ENCODE data around the gene IRAK1BP1. TPM values are rescaled to one million over a fixed set of nuclear protein-coding genes. Genes with fewer than 3 reads are reported as not detected.
"Not testable (repeated sequence)": the region's sequence is repeated elsewhere in the genome, so short reads cannot be mapped to it uniquely, and the experiment has no call there.

The IRAK1BP1 gene
- total RNA-seq, result 1 to 10 TPM in 1 of 2 donors, under 1 TPM in 1; 0.68 to 2.3 TPM

- peak; percentile 96 to 98 for ATAC-seq
- DNase-seq (ENCODE audit: low spot score in 2 of 2), result peak; percentile 75 to 82
- Mint-ChIP-seq H3K36me3 (peaks cover 6 to 10% of the 10 kb centered on the region in 2 donors), H3K27ac (peak within 1 kb of the TSS; percentile 94 to 97), H3K9me3 (no peaks in the 10 kb centered on the region)
Measured at GRCh38 chr6:78867370-78868040, at the start of gene IRAK1BP1. Gene IRAK1BP1, plus strand, starts transcription at chr6:78867551. Its CDS starts 26 bp downstream, at chr6:78867577.

- Mint-ChIP-seq H3K9me3 (peaks cover 4 to 8% of the 10 kb centered on the region in 2 donors), H3K27ac (no peak overlapping the region), H3K36me3 (peaks cover 0 to 5% of the 10 kb centered on the region in 2 donors)
- ATAC-seq (no peak), DNase-seq (ENCODE audit: low spot score in 2 of 2) (no peak)
Measured at GRCh38 chr6:78824045-78824444, 43.3 kb upstream of the IRAK1BP1 start.

GRCh38 chr6:78829407-78829806, 37.9 kb upstream of the IRAK1BP1 start:
- no peak overlapping the region for H3K27ac Mint-ChIP-seq

GRCh38 chr6:78830805-78831204, 36.5 kb upstream of the IRAK1BP1 start:
- H3K27ac Mint-ChIP-seq, result no peak overlapping the region
- H3K36me3 Mint-ChIP-seq, result no peaks in the 10 kb centered on the region
- H3K9me3 Mint-ChIP-seq, result no peaks in the 10 kb centered on the region
- ATAC-seq (no peak), DNase-seq (ENCODE audit: low spot score in 2 of 2) (no peak)

More at GRCh38 chr6:78829407-78829806, 37.9 kb upstream of the IRAK1BP1 start:
- no peaks in the 10 kb centered on the region for H3K36me3 Mint-ChIP-seq
- DNase-seq (ENCODE audit: low spot score in 2 of 2), result no peak
- ATAC-seq, result no peak
- no peaks in the 10 kb centered on the region for H3K9me3 Mint-ChIP-seq

GRCh38 chr6:78831492-78831891, 35.9 kb upstream of the IRAK1BP1 start:
- Mint-ChIP-seq H3K27ac (no peak overlapping the region), H3K36me3 (no peaks in the 10 kb centered on the region), H3K9me3 (no peaks in the 10 kb centered on the region)
- no peak for ATAC-seq
- no peak for DNase-seq (ENCODE audit: low spot score in 2 of 2)

GRCh38 chr6:78832091-78832808, 35.1 kb upstream of the IRAK1BP1 start:
- ATAC-seq (no peak), DNase-seq (ENCODE audit: low spot score in 2 of 2) (no peak)
- Mint-ChIP-seq H3K9me3 (no peaks in the 10 kb centered on the region), H3K27ac (no peak overlapping the region), H3K36me3 (no peaks in the 10 kb centered on the region)

GRCh38 chr6:78835817-78836216, 31.5 kb upstream of the IRAK1BP1 start:
- no peaks in the 10 kb centered on the region for H3K36me3 Mint-ChIP-seq

GRCh38 chr6:78836598-78836997, 30.8 kb upstream of the IRAK1BP1 start:
- no peak for DNase-seq (ENCODE audit: low spot score in 2 of 2)
- Mint-ChIP-seq H3K36me3 (no peaks in the 10 kb centered on the region), H3K9me3 (no peaks in the 10 kb centered on the region), H3K27ac (no peak overlapping the region)
- ATAC-seq, result no peak

More at GRCh38 chr6:78835817-78836216, 31.5 kb upstream of the IRAK1BP1 start:
- no peak for DNase-seq (ENCODE audit: low spot score in 2 of 2)
- Mint-ChIP-seq H3K27ac (no peak overlapping the region), H3K9me3 (no peaks in the 10 kb centered on the region)
- ATAC-seq, result no peak

- no peak overlapping the region for H3K27ac Mint-ChIP-seq
- DNase-seq (ENCODE audit: low spot score in 2 of 2), result no peak
- H3K9me3 Mint-ChIP-seq, result no peaks in the 10 kb centered on the region
- no peak for ATAC-seq
- H3K36me3 Mint-ChIP-seq, result no peaks in the 10 kb centered on the region
Measured at GRCh38 chr6:78841111-78841510, 26.2 kb upstream of the IRAK1BP1 start.

- H3K36me3 Mint-ChIP-seq, result no peaks in the 10 kb centered on the region
- no peak for ATAC-seq
- DNase-seq (ENCODE audit: low spot score in 2 of 2), result no peak
- no peak overlapping the region for H3K27ac Mint-ChIP-seq
- no peaks in the 10 kb centered on the region for H3K9me3 Mint-ChIP-seq
Measured at GRCh38 chr6:78842953-78843352, 24.4 kb upstream of the IRAK1BP1 start.

- H3K27ac Mint-ChIP-seq, result no peak overlapping the region
- DNase-seq (ENCODE audit: low spot score in 2 of 2) (no peak), ATAC-seq (no peak)
- no peaks in the 10 kb centered on the region for H3K9me3 Mint-ChIP-seq
- H3K36me3 Mint-ChIP-seq, result no peaks in the 10 kb centered on the region
Measured at GRCh38 chr6:78844899-78845298, 22.5 kb upstream of the IRAK1BP1 start.

- Mint-ChIP-seq H3K27ac (no peak overlapping the region), H3K36me3 (no peaks in the 10 kb centered on the region), H3K9me3 (no peaks in the 10 kb centered on the region)
- no peak for DNase-seq (ENCODE audit: low spot score in 2 of 2)
- ATAC-seq, result no peak
Measured at GRCh38 chr6:78845567-78845966, 21.8 kb upstream of the IRAK1BP1 start.

- no peak overlapping the region for H3K27ac Mint-ChIP-seq
- H3K9me3 Mint-ChIP-seq, result no peaks in the 10 kb centered on the region
- H3K36me3 Mint-ChIP-seq, result no peaks in the 10 kb centered on the region
- DNase-seq (ENCODE audit: low spot score in 2 of 2) (no peak), ATAC-seq (no peak)
Measured at GRCh38 chr6:78850621-78851020, 16.7 kb upstream of the IRAK1BP1 start.

- H3K27ac Mint-ChIP-seq, result no peak overlapping the region
- ATAC-seq (no peak), DNase-seq (ENCODE audit: low spot score in 2 of 2) (no peak)
- H3K9me3 Mint-ChIP-seq, result no peaks in the 10 kb centered on the region
- no peaks in the 10 kb centered on the region for H3K36me3 Mint-ChIP-seq
Measured at GRCh38 chr6:78851156-78851555, 16.2 kb upstream of the IRAK1BP1 start.

GRCh38 chr6:78854546-78854945, 12.8 kb upstream of the IRAK1BP1 start:
- no peak for ATAC-seq
- H3K27ac Mint-ChIP-seq, result no peak overlapping the region
- H3K36me3 Mint-ChIP-seq, result no peaks in the 10 kb centered on the region
- no peak for DNase-seq (ENCODE audit: low spot score in 2 of 2)
- no peaks in the 10 kb centered on the region for H3K9me3 Mint-ChIP-seq

GRCh38 chr6:78858339-78858938, 8.9 kb upstream of the IRAK1BP1 start:
- ATAC-seq; DNase-seq (ENCODE audit: low spot score in 2 of 2); H3K36me3 Mint-ChIP-seq; H3K9me3 Mint-ChIP-seq: not testable (repeated sequence)
- H3K27ac Mint-ChIP-seq, result peak overlapping the region in 1 of 2 donors; percentile 68

- ATAC-seq, result no peak
- Mint-ChIP-seq H3K36me3 (no peaks in the 10 kb centered on the region), H3K27ac (no peak overlapping the region), H3K9me3 (no peaks in the 10 kb centered on the region)
- DNase-seq (ENCODE audit: low spot score in 2 of 2), result no peak
Measured at GRCh38 chr6:78861509-78861908, 5.8 kb upstream of the IRAK1BP1 start.

All from activated naive CD4-positive, alpha-beta T cell treated with anti-CD3 and anti-CD28 coated beads, Interleukin-2, amount 50 U/mL, for 72 hours (primary cell).